CD14-positive monocyte (primary cell): ENCODE results near the gene NRAS. TPM values are rescaled to one million over a fixed set of nuclear protein-coding genes. Genes with fewer than 3 reads are reported as not detected.

ENCODE experiments used
- DNase-seq, 3 donors: peaks; one replicate each; pipeline ENCODE4 v3.0.0-alpha.2; 2011 to 2022
- H2AFZ ChIP-seq: 2 replicates; pipeline ENCODE4 v1.6.0; 2012; ENCODE audit warnings: mild to moderate bottlenecking, low read depth, low read length, inconsistent platforms; ENCODE audit not compliant: insufficient read depth, poor library complexity, severe bottlenecking
- H3K27ac ChIP-seq, 2 donors: 1 replicate in 1 of 2; 2 replicates in 1 of 2; pipeline ENCODE4 v1.5.1; 2012 to 2013; ENCODE audit warnings: low read length in 2 of 2, control low read depth in 1 of 2, inconsistent platforms in 1 of 2, low read depth in 1 of 2, mild to moderate bottlenecking in 1 of 2
- H3K27me3 ChIP-seq, 2 donors: one replicate each; pipeline versions ENCODE4 v1.6.0 to v1.6.1; 2011 to 2013; ENCODE audit warnings: low read length in 2 of 2; ENCODE audit not compliant: control insufficient read depth in 2 of 2, insufficient read depth in 2 of 2
- H3K36me3 ChIP-seq, 2 donors: replicated peaks in 1 of 2; 1 replicate in 1 of 2; 2 replicates in 1 of 2; pipeline versions ENCODE4 v1.5.1 to v1.6.1; 2012 to 2013; ENCODE audit warnings: low read length in 2 of 2, control low read depth in 1 of 2, inconsistent platforms in 1 of 2, mild to moderate bottlenecking in 1 of 2; ENCODE audit not compliant: insufficient read depth in 2 of 2, control insufficient read depth in 1 of 2
- H3K4me1 ChIP-seq, 2 donors: 1 replicate in 1 of 2; 2 replicates in 1 of 2; pipeline versions ENCODE4 v1.5.1 to v1.6.1; 2012 to 2013; ENCODE audit warnings: low read length in 2 of 2, control low read depth in 1 of 2, inconsistent platforms in 1 of 2, mild to moderate bottlenecking in 1 of 2, moderate library complexity in 1 of 2; ENCODE audit not compliant: insufficient read depth in 2 of 2, control insufficient read depth in 1 of 2
- H3K4me2 ChIP-seq: replicated peaks from 2 replicates; pipeline ENCODE3; 2012; ENCODE audit warnings: low read length, moderate library complexity, mild to moderate bottlenecking; ENCODE audit not compliant: poor library complexity, severe bottlenecking; ENCODE audit errors: extremely low read depth
- H3K4me3 ChIP-seq, 3 experiments: fragments of 200-600 bp in 1 of 3; sonication (generic) in 1 of 3; replicated peaks in 1 of 3; 1 replicate in 2 of 3; 2 replicates in 1 of 3; pipeline ENCODE4 v1.5.1; 2011 to 2013; ENCODE audit warnings: low read length in 3 of 3, mild to moderate bottlenecking in 3 of 3, control low read depth in 2 of 3, low read depth in 2 of 3, inconsistent platforms in 1 of 3, moderate library complexity in 1 of 3
- H3K79me2 ChIP-seq: 2 replicates; pipeline ENCODE4 v1.6.0; 2012; ENCODE audit warnings: mild to moderate bottlenecking, control low read depth, inconsistent platforms, low read length, moderate library complexity; ENCODE audit not compliant: insufficient read depth
- H3K9ac ChIP-seq: 2 replicates; pipeline ENCODE4 v1.6.0; 2017; ENCODE audit warnings: low read length, mild to moderate bottlenecking; ENCODE audit not compliant: insufficient read depth, poor library complexity, severe bottlenecking
- H3K9me3 ChIP-seq, 2 donors: replicated peaks in 1 of 2; 1 replicate in 1 of 2; 2 replicates in 1 of 2; pipeline versions ENCODE4 v1.5.1 to v1.6.1; 2012 to 2013; ENCODE audit warnings: low read length in 2 of 2, control low read depth in 1 of 2; ENCODE audit not compliant: control insufficient read depth in 1 of 2, insufficient read depth in 1 of 2
- H4K20me1 ChIP-seq: 2 replicates; pipeline ENCODE4 v1.6.0; 2012; ENCODE audit warnings: mild to moderate bottlenecking, low read length, control low read depth, moderate library complexity; ENCODE audit not compliant: insufficient read depth
- H3K27ac Mint-ChIP-seq, 7 donors: one replicate each; pipeline ENCODE4 v1.8.0; 2020; ENCODE audit warnings: mild to moderate bottlenecking in 7 of 7, mixed read lengths in 7 of 7, moderate library complexity in 6 of 7, inconsistent platforms in 2 of 7
- H3K27me3 Mint-ChIP-seq, 3 donors: one replicate each; pipeline ENCODE4 v1.8.0; 2021 to 2022; ENCODE audit warnings: low read depth in 3 of 3, mild to moderate bottlenecking in 3 of 3, mixed read lengths in 3 of 3, moderate library complexity in 3 of 3, inconsistent platforms in 1 of 3
- H3K36me3 Mint-ChIP-seq, 2 donors: one replicate each; pipeline ENCODE4 v1.8.0; 2020; ENCODE audit warnings: mixed read lengths in 2 of 2, inconsistent platforms in 1 of 2, mild to moderate bottlenecking in 1 of 2
- H3K4me1 Mint-ChIP-seq: one replicate; pipeline ENCODE4 v1.8.0; 2020; ENCODE audit warnings: mild to moderate bottlenecking, mixed read lengths
- H3K4me3 Mint-ChIP-seq, 2 donors: one replicate each; pipeline ENCODE4 v1.8.0; 2020; ENCODE audit warnings: mild to moderate bottlenecking in 2 of 2, mixed read lengths in 2 of 2, moderate library complexity in 1 of 2
- H3K9me3 Mint-ChIP-seq, 7 donors: one replicate each; pipeline ENCODE4 v1.8.0; 2020 to 2022; ENCODE audit warnings: mixed read lengths in 7 of 7, mild to moderate bottlenecking in 6 of 7, moderate library complexity in 6 of 7, inconsistent platforms in 2 of 7
- CTCF ChIP-seq: fragments of 200-600 bp; IDR thresholded peaks from one replicate; pipeline ENCODE4 v1.8.0; 2022; ENCODE audit warnings: antibody characterized with exemption, mild to moderate bottlenecking
- WGBS: methylation state at CpG from one replicate; pipeline ENCODE4 v1.1.5; 2013; ENCODE audit warnings: missing lambda C conversion rate; ENCODE audit not compliant: insufficient coverage; 5-methylcytosine and 5-hydroxymethylcytosine counted together
- intact Hi-C, 2 donors: fragments of 100-400 bp; cut with micrococcal nuclease; formaldehyde crosslinking; loops; one replicate each; pipeline versions ENCODE4 v1.15.0 to v1.15.1; 2023
- polyA plus RNA-seq, 3 donors: library from polyadenylated mRNA; depleted of rRNA in 1 of 3; unstranded in 2 of 3; stranded (reverse) in 1 of 3; fragments of 300-500 nt in 2 of 3; fragments of >200 nt in 1 of 3; fragmentation: Illumina TruSeq in 2 of 3; gene quantifications; 1 replicate in 2 of 3; 2 replicates in 1 of 3; pipeline ENCODE4 v1.2.3, GENCODE V29; 2012 to 2021

Gene NRAS
- polyA plus RNA-seq, 3 donors = 12.2 to 42.7 (median 40.8) TPM

- Mint-ChIP-seq H3K9me3 (peaks cover 0 to 7% (median 3%) of the 10 kb centered on the region in 7 donors), H3K36me3 (peaks cover 0 to 9% of the 10 kb centered on the region in 2 donors), H3K4me3 (peak overlapping the region; percentile 95 to 98), H3K27ac (peak overlapping the region; percentile 99 to 100 (median 100)), H3K4me1 (peaks cover 43% of the 10 kb centered on the region), H3K27me3 (no peaks in the 10 kb centered on the region)
- no peaks in the 10 kb centered on the region for H3K27me3 ChIP-seq
- intact Hi-C loops = loop anchor here (5.0 kb wide), 4 partner anchors 41 to 946 kb away; partner anchors contain the start of genes BCAS2 (in 1 of the 2), NRAS (in 1 of the 2), RSBN1 (in 1 of the 2) and TRIM33 (in 1 of the 2)
- peak overlapping the region; percentile 100 for H3K9ac ChIP-seq
- peak overlapping the region; percentile 85 for H3K4me2 ChIP-seq
- no peaks in the 10 kb centered on the region for H3K36me3 ChIP-seq
- 0% methylated on average over 1 of the region's 6 CpGs for WGBS
- peaks cover 39% of the 10 kb centered on the region for H4K20me1 ChIP-seq
- peak; percentile 53 for TF ChIP-seq CTCF
- H2AFZ ChIP-seq = peak overlapping the region; percentile 79
- peaks cover 31 to 44% of the 10 kb centered on the region in 2 donors for H3K4me1 ChIP-seq
- peaks cover 45% of the 10 kb centered on the region for H3K79me2 ChIP-seq
- no peaks in the 10 kb centered on the region for H3K9me3 ChIP-seq
- peak overlapping the region; percentile 99 to 100 for H3K27ac ChIP-seq
- DNase-seq = peak in 2 of 3 donors; percentile 27 to 42
- peak overlapping the region; percentile 88 to 98 (median 97) for H3K4me3 ChIP-seq
Observed at GRCh38 chr1:114758256-114758832, 41.8 kb upstream of the NRAS start.

- H3K27ac ChIP-seq = peak within 1 kb of the TSS; percentile 99 to 100
- H3K9me3 Mint-ChIP-seq = peaks cover 0 to under 1% (median 0%) of the 10 kb centered on the region in 7 donors
- H3K79me2 ChIP-seq = peaks cover 52% of the 10 kb centered on the region
- H3K9me3 ChIP-seq = no peaks in the 10 kb centered on the region
- peak within 1 kb of the TSS; percentile 85 for H3K4me2 ChIP-seq
- H3K4me1 Mint-ChIP-seq = peaks cover 46% of the 10 kb centered on the region
- no peak for TF ChIP-seq CTCF
- peak within 1 kb of the TSS; percentile 95 to 98 for H3K4me3 Mint-ChIP-seq
- H3K27ac Mint-ChIP-seq = peak within 1 kb of the TSS; percentile 99 to 100 (median 100)
- intact Hi-C loops = loop anchor here (2.0 to 5.0 kb wide), 5 partner anchors 40 to 945 kb away; partner anchors contain the start of genes NRAS (in 2 of the 2), BCAS2 (in 1 of the 2), RSBN1 (in 1 of the 2) and TRIM33 (in 1 of the 2)
- peaks cover 0 to 9% of the 10 kb centered on the region in 2 donors for H3K36me3 Mint-ChIP-seq
- H3K9ac ChIP-seq = peak within 1 kb of the TSS; percentile 100
- peak; percentile 99 to 100 (median 99) for DNase-seq
- H3K27me3 ChIP-seq = no peaks in the 10 kb centered on the region
- H3K4me1 ChIP-seq = peaks cover 31 to 44% of the 10 kb centered on the region in 2 donors
- WGBS = under 1% methylated on average over 50 of the region's 50 CpGs
- H2AFZ ChIP-seq = peak within 1 kb of the TSS; percentile 79
- H3K27me3 Mint-ChIP-seq = no peaks in the 10 kb centered on the region
- H3K36me3 ChIP-seq = no peaks in the 10 kb centered on the region
- H3K4me3 ChIP-seq = peak within 1 kb of the TSS; percentile 88 to 98 (median 97)
- H4K20me1 ChIP-seq = peaks cover 46% of the 10 kb centered on the region
Observed at GRCh38 chr1:114757455-114758255, 41.1 kb upstream of the NRAS start, which contains the start of gene CSDE1. Gene CSDE1 (minus strand): TSS chr1:114757984. CDS start chr1:114739890, 18,094 bp downstream.
